ENCODE results near the gene FGA. TPM values are rescaled to one million over a fixed set of nuclear protein-coding genes. Genes with fewer than 3 reads are reported as not detected.

FGA gene
- total and polyA plus RNA-seq, 2 of the 8 experiments (the other 6 are each of a cell fraction or from before 2014, with no cell fraction given), result not detected

DNA sequence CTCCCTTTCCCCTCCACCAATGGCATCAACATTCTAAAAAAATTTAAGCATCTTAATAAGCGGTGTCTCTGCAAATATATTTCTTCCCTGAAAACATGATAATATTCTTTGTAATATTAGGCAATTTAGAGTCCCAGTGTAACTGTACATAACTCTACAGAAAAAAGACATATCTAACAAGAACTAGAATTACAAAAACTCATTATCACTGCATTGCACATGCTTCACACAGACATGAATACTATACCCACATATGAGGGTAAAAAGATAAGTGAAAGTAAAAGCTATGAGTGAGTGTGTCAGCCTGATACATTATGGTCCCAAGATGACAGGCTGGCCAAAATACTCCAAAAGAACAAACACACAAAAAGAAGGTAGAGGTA is 30.1 kb downstream of the FGA start (continued):
- TF ChIP-seq EZH2 (IDR thresholded peaks at IDR 0.05; ENCODE audit: low read depth, low read length, severe bottlenecking), result no peak
- no peak for TF ChIP-seq NANOG (IDR thresholded peaks at IDR 0.05; ENCODE audit: insufficient read depth, low read depth, low read length, poor library complexity, severe bottlenecking)

Measured in H1 (cell line).